HAP-1 (cell line): Measurements from ENCODE around the gene CAMKMT.
A peak's percentile ranks its signal among the peaks of the same experiment; 100 is the strongest.

ENCODE experiments used
- DNase-seq, 2 experiments: peaks; one replicate each; pipeline ENCODE4 v3.0.0-alpha.2; 2016 to 2020; ENCODE audit warnings: low spot score in 2 of 2
- H3K27me3 ChIP-seq: fragments of 250-450 bp; sonication (Bioruptor Pico); 2 replicates; pipeline ENCODE4 v1.5.1; 2020; ENCODE audit warnings: low read depth, mild to moderate bottlenecking, moderate library complexity
- H3K36me3 ChIP-seq: fragments of 250-450 bp; sonication (Bioruptor Pico); replicated peaks from 2 replicates; pipeline ENCODE4 v1.5.1; 2020; ENCODE audit warnings: mild to moderate bottlenecking
- H3K4me1 ChIP-seq: fragments of 250-450 bp; sonication (Bioruptor Pico); 2 replicates; pipeline ENCODE4 v1.5.1; 2020; ENCODE audit warnings: mild to moderate bottlenecking
- H3K4me3 ChIP-seq: fragments of 250-450 bp; sonication (Bioruptor Pico); 2 replicates; pipeline ENCODE4 v1.5.1; 2020; ENCODE audit warnings: mild to moderate bottlenecking, moderate library complexity
- H3K9me3 ChIP-seq: fragments of 250-450 bp; sonication (Bioruptor Pico); 2 replicates; pipeline ENCODE4 v1.5.1; 2020; ENCODE audit warnings: mild to moderate bottlenecking, moderate library complexity
- in situ Hi-C: fragments of 300-500 bp; cut with MboI; formaldehyde crosslinking; loops from 3 replicates; pipeline ENCODE4 v1.14.3; 2020; ENCODE audit warnings: low sequenced_read_pairs, inconsistent platforms, mixed read lengths

CAMKMT gene

DNA sequence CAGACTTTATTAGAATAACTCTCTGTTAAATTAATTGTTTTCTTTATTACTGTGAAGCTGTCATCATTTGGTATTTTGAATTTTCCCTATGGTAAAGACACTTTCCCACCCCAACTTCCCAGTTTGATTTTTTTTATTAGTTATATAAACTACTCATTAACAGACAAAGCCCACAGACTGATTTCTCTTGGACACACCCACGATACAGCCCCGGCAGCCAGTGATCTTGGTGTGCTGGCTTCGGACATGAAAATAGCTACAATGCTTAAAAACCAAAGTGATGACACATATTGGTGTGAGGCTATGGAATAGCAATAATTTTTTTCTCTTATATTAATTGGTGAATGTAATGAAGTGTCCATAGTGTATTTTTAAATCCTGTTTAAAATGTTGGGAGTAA, 354.4 kb downstream of the CAMKMT start:
- Histone ChIP-seq H3K4me1 (peaks cover 3% of the 10 kb centered on the region; the same call in 1 of the 2 replicates), H3K9me3 (no peaks in the 10 kb centered on the region), H3K27me3 (no peaks in the 10 kb centered on the region), H3K36me3 (no peaks in the 10 kb centered on the region), H3K4me3 (no peak overlapping the region)
- in situ Hi-C loops: no loop called here
- DNase-seq: no peak

DNA sequence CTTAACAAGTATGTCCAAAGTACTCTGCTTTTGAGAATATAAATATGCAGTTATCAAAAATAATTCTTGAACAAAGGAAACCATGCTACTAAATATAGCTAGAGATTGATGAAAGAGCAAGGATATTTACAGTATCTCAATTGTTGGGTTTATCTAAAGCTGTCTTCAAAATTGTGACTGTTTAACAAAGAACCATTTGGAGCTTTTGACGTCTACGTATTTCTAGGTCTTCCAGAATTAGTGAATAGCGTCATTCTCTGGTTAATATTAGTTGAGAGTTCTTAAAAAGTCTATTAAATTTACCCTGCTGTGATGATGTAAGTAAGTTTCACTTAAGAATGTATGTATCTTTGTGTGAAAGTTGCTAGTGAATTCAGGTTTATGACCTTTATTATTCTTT, 356.7 kb downstream of the CAMKMT start:
- no peak for DNase-seq
- in situ Hi-C loops: no loop called here
- peaks cover 3% of the 10 kb centered on the region; the same call in 1 of the 2 replicates for H3K4me1 ChIP-seq

DNA sequence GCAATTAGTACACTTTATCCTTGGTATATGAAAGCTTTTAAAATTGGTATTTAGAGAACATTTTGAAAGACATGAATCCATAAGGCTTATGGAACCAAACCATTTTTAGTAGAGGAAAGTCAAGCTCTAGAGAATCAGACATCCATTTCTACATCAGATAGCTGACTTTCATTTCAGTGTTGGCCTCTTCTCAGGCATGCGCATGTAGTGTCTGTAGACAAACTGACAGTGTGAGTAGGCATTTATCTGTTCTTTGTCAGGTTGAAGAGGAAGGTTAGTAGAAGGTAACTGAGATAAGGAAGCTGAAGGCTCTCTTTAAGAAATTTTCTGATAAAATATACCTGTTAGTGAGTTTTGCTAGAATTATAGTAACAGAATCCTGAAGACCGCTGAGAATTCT, 357.8 kb downstream of the CAMKMT start:
- peaks cover 3% of the 10 kb centered on the region; the same call in 1 of the 2 replicates for H3K4me1 ChIP-seq
- no peak for DNase-seq
- in situ Hi-C loops: no loop called here
- no peaks in the 10 kb centered on the region for H3K9me3 ChIP-seq
- no peaks in the 10 kb centered on the region for H3K36me3 ChIP-seq
- no peak overlapping the region for H3K4me3 ChIP-seq
- no peaks in the 10 kb centered on the region for H3K27me3 ChIP-seq

More for the DNA sequence above, 356.7 kb downstream of the CAMKMT start:
- no peaks in the 10 kb centered on the region for H3K36me3 ChIP-seq
- no peaks in the 10 kb centered on the region for H3K9me3 ChIP-seq
- H3K4me3 ChIP-seq: no peak overlapping the region
- H3K27me3 ChIP-seq: no peaks in the 10 kb centered on the region

DNA sequence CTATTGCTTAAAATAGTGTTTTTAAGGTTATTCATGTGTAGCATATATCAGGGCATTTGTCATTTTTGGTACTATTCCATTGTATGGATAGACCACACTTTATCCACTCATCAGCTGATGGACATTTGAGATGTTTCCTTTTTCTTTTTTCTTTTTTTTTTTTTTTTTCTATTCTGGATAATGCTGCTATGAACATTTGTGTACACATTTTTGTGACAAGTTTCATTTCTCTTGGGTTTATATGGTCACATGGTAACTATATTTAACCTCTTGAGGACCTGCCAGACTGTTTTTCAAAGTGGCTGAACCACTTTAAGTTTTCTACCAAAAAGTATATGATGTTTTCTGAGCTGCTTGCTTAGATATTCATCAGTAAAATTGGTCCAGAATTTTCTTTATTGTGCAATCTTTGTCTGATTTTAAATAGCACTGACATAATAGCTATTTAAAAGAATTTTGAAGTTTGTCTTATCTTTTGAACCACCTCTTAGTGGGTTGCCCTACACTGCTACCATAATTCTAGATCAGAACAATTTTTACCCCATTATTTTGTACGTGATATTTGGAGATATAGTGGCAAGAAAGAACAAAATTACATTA, 360.4 kb downstream of the CAMKMT start:
- no peaks in the 10 kb centered on the region for H3K27me3 ChIP-seq
- no peak overlapping the region for H3K4me3 ChIP-seq
- in situ Hi-C loops: no loop called here
- H3K9me3 ChIP-seq: no peaks in the 10 kb centered on the region
- H3K4me1 ChIP-seq: no peaks in the 10 kb centered on the region
- DNase-seq: no peak
- H3K36me3 ChIP-seq: no peaks in the 10 kb centered on the region

DNA sequence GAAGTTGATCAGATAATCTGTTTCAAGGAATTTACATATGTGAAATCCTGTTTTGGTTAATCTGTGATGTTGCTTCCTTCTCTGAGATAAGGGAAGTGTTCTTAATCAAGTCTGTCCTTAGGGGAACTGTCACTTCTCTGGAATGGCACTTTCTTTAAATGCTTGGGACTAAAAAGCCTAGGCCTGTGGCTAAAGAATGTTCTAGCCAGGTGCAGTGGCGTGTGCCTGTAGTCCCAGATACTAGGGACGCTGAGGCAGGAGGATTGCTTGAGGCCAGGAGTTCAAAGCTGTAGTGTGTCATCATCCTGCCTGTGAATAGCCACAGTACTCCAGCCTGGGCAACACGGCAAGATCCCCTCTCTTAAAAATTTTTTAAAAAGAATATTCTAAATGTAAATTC, 362.2 kb downstream of the CAMKMT start:
- no peak for DNase-seq
- H3K9me3 ChIP-seq: no peaks in the 10 kb centered on the region
- in situ Hi-C loops: no loop called here
- H3K36me3 ChIP-seq: no peaks in the 10 kb centered on the region
- no peaks in the 10 kb centered on the region for H3K27me3 ChIP-seq
- no peak overlapping the region for H3K4me3 ChIP-seq
- no peaks in the 10 kb centered on the region for H3K4me1 ChIP-seq

DNA sequence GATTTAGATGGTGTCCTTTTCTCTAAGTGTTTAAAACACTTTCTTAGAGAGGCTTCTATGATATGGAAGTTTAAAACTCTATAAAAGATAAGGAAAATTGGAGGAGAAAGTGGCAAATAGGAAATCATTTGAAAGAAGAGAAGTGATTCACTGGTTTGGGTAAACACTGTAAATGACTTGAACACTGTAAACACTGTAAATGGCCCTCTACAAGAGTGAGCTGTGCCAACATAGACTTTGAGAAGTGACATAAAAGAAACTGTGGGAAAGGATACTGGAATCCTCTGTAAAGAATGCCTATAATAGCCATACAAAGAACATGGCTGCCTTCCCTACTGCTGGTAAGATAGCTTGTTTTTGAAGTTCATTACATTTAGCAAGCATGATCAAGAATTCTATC, 368.8 kb downstream of the CAMKMT start:
- Histone ChIP-seq H3K4me3 (no peak overlapping the region), H3K27me3 (no peaks in the 10 kb centered on the region), H3K4me1 (no peaks in the 10 kb centered on the region), H3K36me3 (no peaks in the 10 kb centered on the region), H3K9me3 (no peaks in the 10 kb centered on the region)
- DNase-seq: no peak
- in situ Hi-C loops: no loop called here

DNA sequence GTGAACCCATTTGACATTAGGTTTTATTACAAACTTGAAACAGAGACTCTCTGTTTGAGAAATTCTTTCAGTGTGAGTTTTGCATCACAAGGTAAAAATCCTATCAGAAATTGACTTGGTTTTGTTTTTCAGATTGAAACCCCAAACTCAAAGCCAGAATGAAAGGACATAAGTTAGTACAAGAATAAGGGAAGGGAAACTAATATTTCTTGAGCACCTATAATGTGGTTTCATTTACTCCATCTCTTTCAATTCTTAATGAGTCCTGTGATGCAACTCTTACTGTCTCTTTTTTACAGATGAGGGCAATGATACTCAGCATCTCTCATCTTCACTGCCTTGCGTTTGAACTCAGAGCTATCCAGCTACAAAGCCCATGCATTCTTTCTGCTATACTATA, 369.8 kb downstream of the CAMKMT start:
- H3K27me3 ChIP-seq: no peaks in the 10 kb centered on the region
- no peaks in the 10 kb centered on the region for H3K36me3 ChIP-seq
- H3K9me3 ChIP-seq: peaks cover 2% of the 10 kb centered on the region
- no peaks in the 10 kb centered on the region for H3K4me1 ChIP-seq
- in situ Hi-C loops: no loop called here
- DNase-seq: no peak
- no peak overlapping the region for H3K4me3 ChIP-seq

DNA sequence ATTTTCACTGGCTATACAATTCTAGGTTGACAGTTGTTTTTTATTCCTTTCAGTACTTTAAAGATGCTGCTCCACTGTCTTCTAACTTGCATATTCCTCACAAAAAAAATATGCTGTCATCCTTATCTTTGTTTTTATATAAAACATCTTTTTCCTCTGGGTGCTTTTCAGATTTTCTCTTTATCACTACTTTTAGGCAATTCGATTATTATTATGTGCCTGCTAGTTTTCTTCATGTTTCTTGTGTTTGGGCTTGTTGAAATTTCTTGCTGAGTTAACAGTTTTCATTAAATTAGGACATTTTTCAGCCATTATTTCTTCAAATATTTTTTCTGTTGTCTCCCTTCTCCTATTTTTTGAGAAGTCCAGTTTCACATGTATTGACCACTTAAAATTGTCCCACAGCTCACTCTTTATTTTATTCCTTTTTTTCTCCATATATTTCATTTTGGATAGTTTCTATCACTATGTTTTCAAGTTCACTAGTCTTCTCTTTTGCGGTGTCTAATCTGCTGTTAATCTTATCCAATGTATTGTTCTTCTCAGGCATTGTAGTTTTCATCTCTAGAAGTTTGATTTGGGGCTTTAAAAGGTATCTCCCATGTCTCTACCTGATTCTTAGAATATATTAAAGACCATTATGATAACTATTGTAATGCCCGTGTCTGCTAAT, 374.7 kb downstream of the CAMKMT start:
- Histone ChIP-seq H3K9me3 (peaks cover 4% of the 10 kb centered on the region), H3K27me3 (no peaks in the 10 kb centered on the region), H3K4me3 (no peak overlapping the region), H3K4me1 (no peaks in the 10 kb centered on the region), H3K36me3 (no peaks in the 10 kb centered on the region)
- DNase-seq: no peak
- in situ Hi-C loops: no loop called here

DNA sequence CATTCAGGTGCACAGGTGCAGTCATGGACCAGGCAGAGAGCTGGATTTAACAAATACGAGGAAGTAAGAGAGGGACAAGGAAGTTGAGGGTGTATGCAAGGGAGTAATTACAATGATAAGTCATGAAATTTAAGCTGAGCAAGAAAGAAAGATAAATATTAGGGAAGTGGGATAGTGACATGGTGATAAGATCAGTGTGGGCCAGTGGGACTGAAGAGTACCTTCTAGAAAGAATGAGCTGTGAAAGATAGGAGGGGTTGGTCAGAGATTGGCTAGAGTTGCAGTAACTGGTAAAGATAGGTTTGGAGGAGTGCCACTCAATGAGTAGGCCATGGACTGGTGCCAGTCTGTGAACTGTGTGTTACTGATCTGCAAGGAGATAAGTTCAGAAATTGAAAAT, 378.9 kb downstream of the CAMKMT start:
- Histone ChIP-seq H3K4me1 (peaks cover 9% of the 10 kb centered on the region), H3K9me3 (peaks cover 4% of the 10 kb centered on the region), H3K4me3 (no peak overlapping the region), H3K27me3 (no peaks in the 10 kb centered on the region), H3K36me3 (no peaks in the 10 kb centered on the region)
- no peak for DNase-seq
- in situ Hi-C loops: no loop called here

DNA sequence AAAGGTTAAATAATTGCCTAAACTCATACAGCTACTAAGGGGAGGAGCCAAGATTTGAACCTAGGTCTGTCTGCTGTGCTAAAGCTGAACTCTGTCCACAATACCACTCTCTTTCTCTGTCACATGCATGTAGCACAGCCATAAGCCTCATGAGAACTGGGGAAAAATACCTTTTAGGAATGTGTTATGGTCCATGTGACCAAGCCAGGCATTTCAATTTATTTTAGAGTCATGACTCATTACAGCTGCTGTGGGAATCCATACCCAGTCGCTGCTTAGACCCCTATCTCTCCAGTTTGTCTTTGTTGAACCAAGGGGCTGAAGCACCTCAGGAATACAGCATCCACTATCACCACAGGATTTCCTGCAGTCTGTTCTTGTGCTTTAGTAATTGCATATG, 379.8 kb downstream of the CAMKMT start:
- Histone ChIP-seq H3K36me3 (no peaks in the 10 kb centered on the region), H3K4me1 (peaks cover 16% of the 10 kb centered on the region), H3K4me3 (no peak overlapping the region), H3K9me3 (peaks cover 2% of the 10 kb centered on the region), H3K27me3 (no peaks in the 10 kb centered on the region)
- in situ Hi-C loops: no loop called here
- DNase-seq: no peak

DNA sequence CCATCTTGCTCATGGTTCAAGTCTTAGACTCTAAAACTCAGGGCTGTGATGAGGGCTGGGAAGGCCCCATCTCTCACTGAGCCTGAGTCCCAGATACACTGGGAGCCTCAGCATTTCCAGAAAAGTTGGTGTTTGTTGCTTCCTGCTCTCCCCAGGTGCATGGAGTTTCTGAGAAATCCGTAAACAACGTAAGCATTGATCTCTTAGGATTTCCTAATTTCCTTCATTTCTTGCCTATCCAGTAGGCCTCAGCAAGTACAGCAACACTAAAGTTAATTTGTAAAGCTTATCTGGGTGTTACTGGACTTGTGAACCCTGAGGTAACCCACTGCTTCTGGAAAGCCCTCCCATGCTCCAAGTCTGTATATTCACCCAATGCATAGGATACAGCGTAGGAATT, 380.3 kb downstream of the CAMKMT start:
- DNase-seq: no peak
- H3K36me3 ChIP-seq: no peaks in the 10 kb centered on the region
- in situ Hi-C loops: no loop called here
- no peaks in the 10 kb centered on the region for H3K9me3 ChIP-seq
- H3K4me3 ChIP-seq: no peak overlapping the region
- H3K4me1 ChIP-seq: peaks cover 22% of the 10 kb centered on the region
- no peaks in the 10 kb centered on the region for H3K27me3 ChIP-seq

DNA sequence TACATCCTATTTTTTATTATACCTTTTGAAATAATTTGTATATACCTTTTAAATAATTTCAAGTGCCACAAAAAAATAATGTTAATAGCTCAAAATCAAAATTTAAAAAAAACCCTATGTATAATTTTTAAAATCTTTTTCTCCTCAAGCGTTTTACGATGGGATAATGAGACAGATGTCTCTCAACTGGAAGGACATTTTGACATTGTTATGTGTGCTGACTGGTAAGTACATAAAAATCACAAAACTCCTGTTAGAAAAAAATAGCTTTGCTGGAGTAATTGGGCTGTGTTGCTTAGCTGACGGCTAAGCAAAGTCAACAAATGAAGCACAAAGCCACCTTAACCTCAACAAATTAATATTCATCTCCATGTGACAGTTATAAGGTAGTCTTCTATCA, 381.7 kb downstream of the CAMKMT start:
- DNase-seq: no peak
- no peak overlapping the region for H3K4me3 ChIP-seq
- in situ Hi-C loops: no loop called here
- H3K27me3 ChIP-seq: no peaks in the 10 kb centered on the region
- peaks cover 30% of the 10 kb centered on the region for H3K4me1 ChIP-seq
- no peaks in the 10 kb centered on the region for H3K9me3 ChIP-seq
- no peaks in the 10 kb centered on the region for H3K36me3 ChIP-seq

DNA sequence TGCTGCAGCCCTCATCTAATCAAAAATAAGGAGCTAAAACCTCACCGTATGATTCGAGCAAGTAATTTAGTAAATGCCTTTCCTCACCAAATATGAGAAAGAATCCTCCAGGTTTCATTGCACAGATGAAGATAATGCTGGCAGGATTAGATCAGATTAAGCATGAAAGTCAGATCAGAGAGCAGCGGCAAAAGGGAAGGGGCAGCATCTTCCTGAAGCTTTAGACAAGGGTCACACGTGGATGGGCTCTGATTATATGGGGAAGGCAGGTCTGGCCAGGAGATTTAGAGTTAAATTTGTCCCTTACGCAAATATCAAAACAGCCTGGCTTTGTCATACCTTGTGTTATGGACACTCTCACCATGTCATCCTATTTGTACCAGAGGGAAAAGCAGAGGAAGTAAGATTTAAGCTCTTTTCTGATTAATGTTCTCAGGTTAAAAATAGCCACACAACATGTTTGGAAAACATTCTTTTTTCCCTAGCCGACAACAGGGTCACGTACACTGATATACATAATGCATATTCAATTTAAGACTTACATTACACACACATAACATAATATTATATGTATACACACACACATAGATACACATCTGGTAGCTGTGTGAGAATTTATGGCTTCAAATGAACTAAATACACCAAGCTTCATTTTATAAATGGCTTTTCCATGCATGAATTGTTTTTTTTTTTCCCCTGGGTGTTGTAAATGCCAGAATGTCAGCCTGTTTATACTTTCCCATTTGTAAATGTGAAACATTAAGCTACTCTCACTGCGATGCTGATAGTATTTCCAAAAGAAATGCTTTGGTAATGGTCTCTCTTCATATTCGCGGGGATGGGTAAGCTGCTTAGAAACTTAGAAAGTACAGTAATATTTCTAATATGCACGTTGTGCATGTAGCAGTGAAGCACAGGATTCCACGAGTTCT, 383.5 kb downstream of the CAMKMT start:
- H3K36me3 ChIP-seq: no peaks in the 10 kb centered on the region
- peaks cover 30% of the 10 kb centered on the region for H3K4me1 ChIP-seq
- H3K4me3 ChIP-seq: no peak overlapping the region
- H3K27me3 ChIP-seq: no peaks in the 10 kb centered on the region
- peak in 1 of 2 experiments; percentile 31 for DNase-seq
- no peaks in the 10 kb centered on the region for H3K9me3 ChIP-seq
- in situ Hi-C loops: no loop called here
